ENCODE measurements around the gene CCL7.

DNA sequence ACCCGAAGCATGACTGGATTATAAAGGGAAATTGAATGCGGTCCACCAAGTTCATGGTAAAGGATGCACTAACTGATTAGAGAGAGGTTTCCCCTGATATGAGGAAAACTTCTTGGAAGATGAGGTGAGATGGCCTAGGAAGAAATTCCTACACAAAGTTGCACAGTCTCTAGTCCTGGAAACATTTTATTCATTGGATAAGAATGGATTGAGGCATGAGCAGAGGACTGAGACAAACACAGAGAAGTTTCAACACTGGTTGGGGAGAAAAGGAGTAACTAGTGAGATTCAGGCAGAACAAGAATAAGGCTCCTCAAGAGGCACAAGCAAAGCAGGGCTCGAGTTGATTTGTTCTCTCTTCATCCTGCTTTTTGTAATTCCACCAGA lies 16.9 kb upstream of the CCL7 start:
- TF ChIP-seq, protein P1, sequence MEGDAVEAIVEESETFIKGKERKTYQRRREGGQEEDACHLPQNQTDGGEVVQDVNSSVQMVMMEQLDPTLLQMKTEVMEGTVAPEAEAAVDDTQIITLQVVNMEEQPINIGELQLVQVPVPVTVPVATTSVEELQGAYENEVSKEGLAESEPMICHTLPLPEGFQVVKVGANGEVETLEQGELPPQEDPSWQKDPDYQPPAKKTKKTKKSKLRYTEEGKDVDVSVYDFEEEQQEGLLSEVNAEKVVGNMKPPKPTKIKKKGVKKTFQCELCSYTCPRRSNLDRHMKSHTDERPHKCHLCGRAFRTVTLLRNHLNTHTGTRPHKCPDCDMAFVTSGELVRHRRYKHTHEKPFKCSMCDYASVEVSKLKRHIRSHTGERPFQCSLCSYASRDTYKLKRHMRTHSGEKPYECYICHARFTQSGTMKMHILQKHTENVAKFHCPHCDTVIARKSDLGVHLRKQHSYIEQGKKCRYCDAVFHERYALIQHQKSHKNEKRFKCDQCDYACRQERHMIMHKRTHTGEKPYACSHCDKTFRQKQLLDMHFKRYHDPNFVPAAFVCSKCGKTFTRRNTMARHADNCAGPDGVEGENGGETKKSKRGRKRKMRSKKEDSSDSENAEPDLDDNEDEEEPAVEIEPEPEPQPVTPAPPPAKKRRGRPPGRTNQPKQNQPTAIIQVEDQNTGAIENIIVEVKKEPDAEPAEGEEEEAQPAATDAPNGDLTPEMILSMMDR (IDR thresholded peaks at IDR 0.05): no peak
- no peak for TF ChIP-seq POLR2AphosphoS5 (IDR thresholded peaks at IDR 0.05; ENCODE audit: low read depth, low read length)
